Measurements from ENCODE around the gene PKP4.

DNA sequence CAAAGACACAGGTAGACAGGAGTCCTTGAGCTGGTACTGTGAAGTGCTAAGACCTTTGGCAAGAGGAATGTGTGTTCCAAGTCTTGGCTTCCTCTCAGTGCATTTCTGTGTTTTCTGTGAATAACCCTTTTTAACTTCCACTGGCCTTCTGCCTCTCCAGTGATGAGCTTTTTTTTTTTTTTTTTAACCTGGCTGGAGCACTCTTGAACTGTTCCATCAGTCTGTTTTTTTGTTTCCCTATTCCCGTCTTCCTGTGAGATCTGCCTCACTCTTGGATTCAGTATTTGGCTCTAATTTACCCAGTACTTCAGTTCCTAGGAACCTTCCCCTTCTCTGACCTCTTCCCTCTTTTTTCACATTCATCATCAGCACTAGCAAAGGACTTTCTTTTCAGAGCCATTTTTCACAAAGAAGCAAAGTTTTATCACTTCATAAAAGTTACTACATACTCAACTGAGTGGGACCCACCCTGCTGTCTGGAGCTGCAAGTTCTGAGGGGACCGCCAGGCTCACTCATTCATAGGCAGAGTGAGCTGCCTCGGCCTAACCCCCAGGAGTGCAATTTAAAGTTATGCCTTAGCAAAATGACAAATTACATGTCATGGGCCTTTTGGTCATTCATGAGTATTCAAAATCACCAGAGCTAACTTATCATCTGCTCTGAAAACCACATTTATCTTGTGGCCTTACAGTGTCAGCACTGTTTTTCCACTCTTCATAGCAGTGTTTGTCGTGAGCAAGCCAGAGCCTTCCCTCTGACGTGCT, 211.4 kb downstream of the PKP4 start:
- TF ChIP-seq, protein P1, sequence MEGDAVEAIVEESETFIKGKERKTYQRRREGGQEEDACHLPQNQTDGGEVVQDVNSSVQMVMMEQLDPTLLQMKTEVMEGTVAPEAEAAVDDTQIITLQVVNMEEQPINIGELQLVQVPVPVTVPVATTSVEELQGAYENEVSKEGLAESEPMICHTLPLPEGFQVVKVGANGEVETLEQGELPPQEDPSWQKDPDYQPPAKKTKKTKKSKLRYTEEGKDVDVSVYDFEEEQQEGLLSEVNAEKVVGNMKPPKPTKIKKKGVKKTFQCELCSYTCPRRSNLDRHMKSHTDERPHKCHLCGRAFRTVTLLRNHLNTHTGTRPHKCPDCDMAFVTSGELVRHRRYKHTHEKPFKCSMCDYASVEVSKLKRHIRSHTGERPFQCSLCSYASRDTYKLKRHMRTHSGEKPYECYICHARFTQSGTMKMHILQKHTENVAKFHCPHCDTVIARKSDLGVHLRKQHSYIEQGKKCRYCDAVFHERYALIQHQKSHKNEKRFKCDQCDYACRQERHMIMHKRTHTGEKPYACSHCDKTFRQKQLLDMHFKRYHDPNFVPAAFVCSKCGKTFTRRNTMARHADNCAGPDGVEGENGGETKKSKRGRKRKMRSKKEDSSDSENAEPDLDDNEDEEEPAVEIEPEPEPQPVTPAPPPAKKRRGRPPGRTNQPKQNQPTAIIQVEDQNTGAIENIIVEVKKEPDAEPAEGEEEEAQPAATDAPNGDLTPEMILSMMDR (IDR thresholded peaks at IDR 0.05; ENCODE audit: low read depth, low read length): no peak
- no peak for TF ChIP-seq POLR2A (IDR thresholded peaks at IDR 0.05; ENCODE audit: extremely low read depth, insufficient read length)
